SK-N-SH treated with all-trans-retinoic acid at 6 μM for 48 hours (cell line): ENCODE data around the gene NAGLU.

Experiments
- ARNTL ChIP-seq: fragments of 450-650 bp; formaldehyde crosslinking; IDR thresholded peaks from 2 replicates; pipeline ENCODE4 v1.5.0; 2020; ENCODE audit warnings: low read depth, mild to moderate bottlenecking, moderate library complexity, borderline replicate concordance
- CREB5 ChIP-seq: fragments of 250-450 bp; sonication (Bioruptor Pico); IDR thresholded peaks from 2 replicates; pipeline ENCODE4 v1.5.1; 2020; ENCODE audit warnings: low read depth, mild to moderate bottlenecking, moderate library complexity
- OSR1 ChIP-seq: fragments of 250-450 bp; sonication (Bioruptor Pico); IDR thresholded peaks from 2 replicates; pipeline ENCODE4 v1.8.0; 2022; ENCODE audit warnings: moderate library complexity, mild to moderate bottlenecking, inconsistent platforms
- PPARA ChIP-seq: fragments of 250-450 bp; sonication (Bioruptor Pico); IDR thresholded peaks from 2 replicates; pipeline ENCODE4 v1.5.0; 2020; ENCODE audit warnings: mild to moderate bottlenecking, borderline replicate concordance
- SNAI2 ChIP-seq: fragments of 250-450 bp; sonication (Bioruptor Pico); IDR thresholded peaks from 2 replicates; pipeline ENCODE4 v1.5.0; 2020; ENCODE audit warnings: mild to moderate bottlenecking, moderate library complexity
- TCF4 ChIP-seq: fragments of 250-450 bp; sonication (Bioruptor Pico); IDR thresholded peaks from 2 replicates; pipeline ENCODE4 v1.8.0; 2021; ENCODE audit warnings: mild to moderate bottlenecking, moderate library complexity, borderline replicate concordance
- ZC3H10 ChIP-seq: fragments of 250-450 bp; sonication (Bioruptor Pico); IDR thresholded peaks from 2 replicates; pipeline ENCODE4 v1.5.1; 2021; ENCODE audit warnings: mild to moderate bottlenecking, moderate library complexity
- ZFP30 ChIP-seq: fragments of 450-650 bp; formaldehyde crosslinking; IDR thresholded peaks from 2 replicates; pipeline ENCODE4 v1.5.0; 2022; ENCODE audit warnings: mild to moderate bottlenecking, moderate library complexity
- ZNF565 ChIP-seq: fragments of 450-650 bp; formaldehyde crosslinking; conservative IDR thresholded peaks from 2 replicates; pipeline ENCODE4 v1.5.0; 2020; ENCODE audit warnings: low read depth, mild to moderate bottlenecking, moderate library complexity
- ZNF8 ChIP-seq: fragments of 450-650 bp; formaldehyde crosslinking; IDR thresholded peaks from 2 replicates; pipeline ENCODE4 v1.5.0; 2020; ENCODE audit warnings: mild to moderate bottlenecking, moderate library complexity
- TF ChIP-seq, protein P1 (sequence below): fragments of 250-450 bp; sonication (Bioruptor Pico); IDR thresholded peaks from 2 replicates; pipeline ENCODE4 v1.8.0; 2020; ENCODE audit warnings: mild to moderate bottlenecking, moderate library complexity, borderline replicate concordance
- TF ChIP-seq, protein P2 (sequence below): fragments of 250-450 bp; sonication (Bioruptor Pico); IDR thresholded peaks from 2 replicates; pipeline ENCODE4 v1.5.1; 2021; ENCODE audit warnings: mild to moderate bottlenecking, moderate library complexity

- no peak for TF ChIP-seq TCF4 (CRISPR knock-in tag)
- no peak for TF ChIP-seq PPARA (CRISPR knock-in tag)
- no peak for TF ChIP-seq ZNF8 (CRISPR knock-in tag)
- TF ChIP-seq, protein P1, sequence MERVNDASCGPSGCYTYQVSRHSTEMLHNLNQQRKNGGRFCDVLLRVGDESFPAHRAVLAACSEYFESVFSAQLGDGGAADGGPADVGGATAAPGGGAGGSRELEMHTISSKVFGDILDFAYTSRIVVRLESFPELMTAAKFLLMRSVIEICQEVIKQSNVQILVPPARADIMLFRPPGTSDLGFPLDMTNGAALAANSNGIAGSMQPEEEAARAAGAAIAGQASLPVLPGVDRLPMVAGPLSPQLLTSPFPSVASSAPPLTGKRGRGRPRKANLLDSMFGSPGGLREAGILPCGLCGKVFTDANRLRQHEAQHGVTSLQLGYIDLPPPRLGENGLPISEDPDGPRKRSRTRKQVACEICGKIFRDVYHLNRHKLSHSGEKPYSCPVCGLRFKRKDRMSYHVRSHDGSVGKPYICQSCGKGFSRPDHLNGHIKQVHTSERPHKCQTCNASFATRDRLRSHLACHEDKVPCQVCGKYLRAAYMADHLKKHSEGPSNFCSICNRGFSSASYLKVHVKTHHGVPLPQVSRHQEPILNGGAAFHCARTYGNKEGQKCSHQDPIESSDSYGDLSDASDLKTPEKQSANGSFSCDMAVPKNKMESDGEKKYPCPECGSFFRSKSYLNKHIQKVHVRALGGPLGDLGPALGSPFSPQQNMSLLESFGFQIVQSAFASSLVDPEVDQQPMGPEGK (CRISPR knock-in tag): no peak
- TF ChIP-seq ZNF565 (CRISPR knock-in tag): no peak
- no peak for TF ChIP-seq ZC3H10
- TF ChIP-seq ARNTL: no peak
- TF ChIP-seq ZFP30 (CRISPR knock-in tag): no peak
- no peak for TF ChIP-seq OSR1 (CRISPR knock-in tag)
- no peak for TF ChIP-seq SNAI2 (CRISPR knock-in tag)
- no peak for TF ChIP-seq CREB5 (CRISPR knock-in tag)
- TF ChIP-seq, protein P2, sequence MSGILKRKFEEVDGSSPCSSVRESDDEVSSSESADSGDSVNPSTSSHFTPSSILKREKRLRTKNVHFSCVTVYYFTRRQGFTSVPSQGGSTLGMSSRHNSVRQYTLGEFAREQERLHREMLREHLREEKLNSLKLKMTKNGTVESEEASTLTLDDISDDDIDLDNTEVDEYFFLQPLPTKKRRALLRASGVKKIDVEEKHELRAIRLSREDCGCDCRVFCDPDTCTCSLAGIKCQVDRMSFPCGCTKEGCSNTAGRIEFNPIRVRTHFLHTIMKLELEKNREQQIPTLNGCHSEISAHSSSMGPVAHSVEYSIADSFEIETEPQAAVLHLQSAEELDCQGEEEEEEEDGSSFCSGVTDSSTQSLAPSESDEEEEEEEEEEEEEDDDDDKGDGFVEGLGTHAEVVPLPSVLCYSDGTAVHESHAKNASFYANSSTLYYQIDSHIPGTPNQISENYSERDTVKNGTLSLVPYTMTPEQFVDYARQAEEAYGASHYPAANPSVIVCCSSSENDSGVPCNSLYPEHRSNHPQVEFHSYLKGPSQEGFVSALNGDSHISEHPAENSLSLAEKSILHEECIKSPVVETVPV (CRISPR knock-in tag): no peak
Measured at GRCh38 chr17:42553161-42553818, 17.2 kb downstream of the NAGLU start.
